Right renal cortex interstitium (tissue), 3 donors: ENCODE measurements around the gene GAB2. TPM values are rescaled to one million over a fixed set of nuclear protein-coding genes. Genes with fewer than 3 reads are reported as not detected.

Experiments
- DNase-seq, 3 donors: peaks; one replicate each; pipeline ENCODE4 v3.0.0-alpha.2; 2013; ENCODE audit warnings: low read depth in 3 of 3, low spot score in 2 of 3
- polyA plus RNA-seq, 3 donors: library from polyadenylated mRNA; unstranded; fragments of 120-200 nt; gene quantifications; one replicate each; pipeline ENCODE4 v1.2.1, GENCODE V29; 2013; ENCODE audit not compliant: insufficient read length in 3 of 3

The GAB2 gene
- polyA plus RNA-seq, 3 donors = 16.8 to 20.7 (median 17.0) TPM

DNA sequence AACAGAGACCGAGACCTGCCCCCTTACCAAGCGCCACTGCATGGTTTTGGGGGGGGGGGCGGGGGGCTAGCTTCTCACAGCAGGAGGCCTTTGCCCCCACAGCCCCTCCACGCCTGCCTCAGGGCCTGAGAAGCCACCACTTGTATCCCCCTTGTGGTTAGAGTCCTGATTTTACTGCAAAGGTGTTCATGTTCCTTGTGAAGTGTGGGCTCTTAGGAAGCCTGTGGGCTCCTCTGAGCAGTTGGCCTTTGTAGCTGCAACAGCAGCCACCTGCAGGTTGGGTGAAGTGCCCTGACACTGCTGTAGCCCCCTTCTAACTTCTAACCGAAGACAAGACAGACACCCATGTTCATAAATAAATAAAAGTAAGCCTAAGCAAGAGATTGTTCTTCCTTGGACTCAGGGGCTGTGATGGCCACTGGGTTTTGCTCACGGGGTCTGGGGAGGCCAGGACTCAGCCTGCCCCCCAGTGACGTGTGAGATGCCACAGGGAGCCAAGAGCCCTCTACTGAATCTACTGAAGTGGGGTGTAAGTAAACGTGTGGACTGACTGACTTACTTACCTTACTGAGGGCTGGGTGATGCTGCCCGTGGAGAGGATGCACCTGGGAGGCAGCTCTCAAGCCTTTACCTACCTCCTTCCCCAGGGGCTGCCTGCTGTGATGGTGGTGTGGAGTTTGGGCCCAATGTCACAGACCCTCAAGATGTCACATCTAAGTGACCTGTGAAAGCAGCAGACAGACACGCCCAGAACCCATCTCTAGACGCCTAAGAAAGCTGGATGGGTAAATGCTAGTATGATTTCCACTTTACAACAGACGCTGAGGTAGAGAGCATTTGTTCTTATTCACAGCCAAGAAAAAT, 203.1 kb downstream of the GAB2 start:
- no peak for DNase-seq

DNA sequence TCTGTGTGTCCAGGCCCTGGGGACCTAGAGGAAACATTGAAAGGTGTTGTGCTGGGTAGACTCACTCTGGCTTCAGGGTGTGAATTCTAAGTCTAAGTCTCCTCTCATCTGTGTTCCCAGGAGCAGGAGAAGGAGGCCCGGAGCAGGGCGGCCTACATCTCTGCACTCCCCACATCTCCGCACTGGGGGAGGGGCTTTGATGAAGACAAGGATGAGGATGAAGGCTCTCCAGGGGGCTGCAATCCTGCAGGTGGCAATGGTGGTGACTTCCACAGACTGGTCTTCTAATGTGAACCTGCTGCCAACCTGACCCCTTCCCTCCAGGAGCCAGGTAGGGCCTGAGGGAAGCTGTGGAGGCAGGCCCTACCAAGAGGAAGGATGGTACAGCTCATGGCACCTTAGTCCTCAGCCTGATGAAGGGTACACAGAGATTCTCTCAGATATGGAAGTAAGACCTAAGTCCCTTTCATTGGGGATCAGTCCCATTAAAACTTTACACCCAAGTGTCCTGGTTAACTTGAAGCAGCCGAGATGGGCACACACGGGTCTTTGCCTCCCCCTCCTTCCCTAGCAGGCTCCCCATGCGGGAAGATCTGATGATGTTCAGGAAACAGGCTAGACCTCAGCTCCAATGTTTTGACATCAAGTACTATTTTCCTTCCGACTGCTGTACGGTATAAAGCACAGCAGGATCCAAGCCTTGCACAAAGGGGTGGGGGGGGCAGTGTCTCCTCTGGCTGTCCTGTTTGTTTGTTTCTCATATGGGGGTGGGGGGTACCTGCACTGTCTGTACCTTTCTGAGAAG, 203.9 kb downstream of the GAB2 start:
- no peak for DNase-seq

DNA sequence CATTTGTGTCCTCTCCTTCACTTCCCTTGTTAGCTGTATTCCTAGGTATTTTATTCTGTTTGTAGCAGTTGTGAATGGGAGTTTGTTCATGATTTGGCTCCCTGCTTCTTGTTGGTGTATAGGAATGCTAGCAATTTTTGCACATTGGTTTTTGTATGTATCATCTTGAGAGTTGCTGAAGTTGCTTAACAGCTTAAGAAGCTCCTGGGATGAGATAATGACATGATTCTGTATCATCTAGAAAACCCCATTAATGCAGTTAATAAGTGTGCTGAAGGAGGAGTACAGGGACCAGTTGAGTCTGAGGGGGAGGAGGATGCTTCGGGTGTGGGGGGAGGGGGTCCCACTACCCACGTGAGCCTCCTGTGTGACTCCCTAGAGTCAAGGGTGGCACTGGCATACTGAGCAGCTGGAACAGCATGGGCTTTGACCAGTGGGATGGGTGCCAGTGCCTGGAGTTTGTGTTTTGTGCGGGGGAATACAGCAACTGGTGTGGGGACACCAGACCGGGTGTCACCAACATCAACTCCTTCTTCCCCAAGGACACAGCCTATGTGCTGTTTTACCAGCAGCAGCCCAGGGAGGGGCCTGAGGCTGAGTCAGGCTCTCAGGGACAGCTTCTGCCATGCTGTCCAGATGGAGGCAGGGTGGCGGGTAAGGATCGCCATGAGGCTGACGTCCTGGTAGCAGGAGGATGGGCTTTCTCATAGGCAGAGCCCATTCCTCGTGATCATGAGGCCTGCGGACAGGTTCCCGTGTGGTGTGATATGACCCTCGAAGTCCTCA, 204.8 kb downstream of the GAB2 start:
- no peak for DNase-seq

DNA sequence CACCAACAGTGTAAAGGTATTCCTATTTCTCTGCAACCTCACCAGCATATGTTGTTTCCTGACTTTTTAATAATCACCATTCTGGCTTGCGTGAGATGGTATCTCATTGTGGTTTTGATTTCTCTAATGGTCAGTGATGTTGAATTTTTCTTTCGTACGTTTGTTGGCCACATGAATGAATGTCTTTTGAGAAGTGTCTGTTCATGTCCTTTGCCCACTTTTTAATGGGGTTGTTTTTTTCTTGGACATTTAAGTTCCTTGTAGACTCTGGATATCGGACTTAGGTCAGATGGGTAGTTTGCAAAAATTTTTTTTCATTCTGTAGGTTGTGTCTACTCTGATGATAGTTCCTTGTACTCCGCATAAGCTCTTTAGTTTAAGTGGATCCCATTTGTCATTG, 206.1 kb downstream of the GAB2 start:
- DNase-seq = no peak

DNA sequence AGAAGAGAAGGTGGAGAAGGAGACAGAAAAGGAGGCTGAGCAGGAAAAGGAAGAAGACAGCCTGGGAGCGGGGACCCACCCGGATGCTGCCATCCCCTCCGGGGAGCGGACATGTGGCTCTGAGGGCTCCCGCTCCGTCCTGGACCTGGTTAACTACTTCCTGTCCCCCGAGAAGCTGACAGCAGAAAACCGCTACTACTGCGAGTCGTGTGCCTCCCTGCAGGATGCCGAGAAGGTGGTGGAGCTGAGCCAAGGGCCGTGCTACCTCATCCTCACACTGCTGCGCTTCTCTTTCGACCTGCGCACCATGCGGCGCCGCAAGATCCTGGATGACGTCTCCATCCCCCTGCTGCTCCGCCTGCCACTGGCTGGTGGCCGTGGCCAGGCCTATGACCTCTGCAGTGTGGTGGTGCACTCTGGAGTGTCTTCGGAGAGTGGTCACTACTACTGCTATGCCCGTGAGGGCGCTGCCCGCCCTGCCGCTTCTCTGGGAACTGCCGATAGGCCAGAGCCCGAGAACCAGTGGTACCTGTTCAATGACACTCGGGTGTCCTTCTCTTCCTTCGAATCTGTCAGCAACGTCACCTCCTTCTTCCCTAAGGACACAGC, 207.5 kb downstream of the GAB2 start:
- no peak for DNase-seq

DNA sequence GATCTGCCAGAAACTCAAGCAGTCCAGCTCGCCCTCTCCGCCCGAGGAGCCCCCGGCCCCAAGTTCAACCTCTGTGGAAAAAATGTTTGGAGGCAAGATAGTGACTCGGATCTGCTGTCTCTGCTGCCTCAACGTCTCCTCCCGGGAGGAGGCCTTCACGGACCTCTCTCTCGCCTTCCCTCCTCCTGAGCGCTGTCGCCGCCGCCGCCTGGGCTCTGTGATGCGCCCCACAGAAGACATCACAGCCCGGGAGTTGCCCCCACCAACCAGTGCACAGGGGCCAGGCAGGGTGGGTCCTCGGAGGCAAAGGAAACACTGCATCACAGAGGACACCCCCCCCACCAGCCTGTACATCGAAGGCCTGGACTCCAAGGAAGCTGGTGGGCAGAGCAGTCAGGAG, 208.1 kb downstream of the GAB2 start:
- DNase-seq = no peak

DNA sequence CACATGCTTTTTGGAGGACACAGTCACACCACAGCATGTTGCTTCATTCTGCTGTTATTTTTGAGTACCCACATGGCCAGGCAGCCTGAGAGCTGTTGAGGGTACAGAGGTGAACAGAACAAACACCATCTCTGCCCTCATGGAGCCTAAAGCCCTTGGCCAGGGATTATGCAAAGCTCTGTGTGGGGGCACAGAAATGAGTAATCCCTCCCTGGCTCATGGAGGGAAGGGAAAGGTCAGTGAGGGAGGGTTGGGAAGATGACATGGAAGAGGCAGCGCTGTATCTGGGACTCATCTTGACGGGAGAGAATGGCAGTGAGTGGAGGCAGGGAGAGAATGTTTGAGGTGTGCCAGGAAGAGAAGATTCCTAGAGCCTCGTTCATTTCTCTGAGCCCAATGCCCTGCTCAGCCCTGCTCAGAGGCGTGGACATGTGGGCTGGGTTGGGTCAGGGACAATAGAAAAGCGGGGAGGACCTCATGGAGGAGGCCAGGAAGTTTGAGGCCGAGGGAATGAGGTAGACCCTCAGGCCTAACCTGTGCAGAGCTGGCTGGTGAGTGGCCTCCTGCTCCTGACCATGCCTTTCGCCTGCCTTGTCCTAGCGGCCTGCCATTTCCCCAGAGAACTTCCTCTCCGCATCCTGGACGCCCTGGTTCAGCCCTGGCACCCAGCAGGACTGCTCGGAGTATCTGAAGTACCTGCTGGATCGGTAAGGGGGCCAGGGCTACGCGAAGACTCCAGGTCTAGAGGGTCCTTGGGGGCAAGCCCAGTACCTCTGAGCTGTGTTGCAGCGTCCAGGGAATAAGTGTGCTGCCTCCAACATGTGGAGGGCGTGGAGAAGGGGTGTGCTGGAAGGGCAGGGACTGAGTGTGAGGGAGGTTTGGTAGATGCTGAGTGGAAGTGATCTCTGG, 209.1 kb downstream of the GAB2 start:
- DNase-seq = no peak

DNA sequence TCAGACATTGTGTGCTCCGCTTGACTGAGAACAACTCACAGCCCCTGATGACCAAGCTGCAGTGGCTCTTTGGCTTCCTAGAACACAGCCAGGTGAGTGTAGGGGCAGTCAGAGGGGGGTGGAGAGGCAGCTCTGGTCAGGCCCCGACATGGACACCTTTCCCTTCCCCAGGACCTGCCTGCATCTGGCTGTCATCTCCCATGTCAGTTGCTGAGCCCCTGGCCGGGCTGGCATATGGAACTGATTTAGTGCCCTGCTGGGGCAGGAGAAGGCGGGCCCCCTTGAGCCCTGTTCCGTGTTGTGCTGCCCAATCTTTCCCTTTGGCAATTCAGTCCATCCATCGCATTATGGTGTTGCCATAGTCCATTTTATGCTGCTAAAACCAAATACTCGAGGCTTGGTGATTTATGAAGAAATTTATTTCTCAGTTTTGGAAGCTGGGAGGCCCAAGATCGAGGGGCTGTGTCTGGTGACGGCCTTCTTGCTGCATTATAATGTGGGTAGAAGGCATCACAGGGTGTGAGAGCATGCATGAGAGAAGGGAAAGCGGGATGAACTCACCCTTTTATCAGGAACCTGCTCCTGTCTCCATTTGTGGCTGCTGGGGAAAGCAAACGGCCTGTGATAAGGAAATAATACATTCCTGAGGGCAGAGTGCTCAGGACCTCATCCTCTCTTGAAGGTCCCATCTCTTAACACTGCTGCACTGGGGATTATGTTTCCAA, 209.9 kb downstream of the GAB2 start:
- DNase-seq = no peak

DNA sequence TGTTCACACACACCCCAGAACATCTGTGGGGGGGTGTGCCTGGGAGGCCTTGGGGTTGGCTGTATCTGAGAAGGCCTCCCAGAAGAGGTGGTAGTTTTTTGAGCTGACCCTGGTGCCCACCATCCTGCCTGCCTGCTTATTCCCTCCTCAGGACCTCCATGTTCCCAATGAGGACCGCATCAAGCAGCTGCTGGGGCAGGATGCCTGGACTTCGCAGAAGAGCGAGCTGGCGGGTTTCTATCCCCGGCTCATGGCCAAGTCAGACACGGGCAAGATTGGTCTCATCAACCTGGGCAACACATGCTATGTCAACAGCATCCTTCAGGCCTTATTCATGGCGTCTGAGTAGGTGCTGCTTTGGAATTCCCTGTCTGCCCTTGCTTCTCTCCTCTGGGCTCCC, 211.9 kb downstream of the GAB2 start:
- DNase-seq = no peak

DNA sequence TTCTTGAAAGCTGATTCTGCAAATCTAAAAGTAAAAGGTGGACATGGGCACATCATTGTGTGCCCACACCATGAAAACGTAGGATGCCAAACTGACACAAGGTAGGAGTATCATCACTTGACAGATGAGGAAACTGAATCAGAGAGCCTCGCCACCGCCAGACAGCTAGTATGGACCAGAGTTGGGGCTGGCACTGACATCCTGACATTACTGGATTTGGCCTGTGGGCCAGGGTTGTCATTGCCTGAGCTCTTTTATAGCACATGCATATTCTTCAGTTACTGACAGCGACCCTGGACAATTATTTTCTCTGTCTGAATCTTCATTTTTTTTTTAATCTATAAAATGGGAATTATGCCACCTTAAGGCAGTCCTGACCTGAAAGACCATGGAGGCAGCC, 212.4 kb downstream of the GAB2 start:
- DNase-seq = no peak

DNA sequence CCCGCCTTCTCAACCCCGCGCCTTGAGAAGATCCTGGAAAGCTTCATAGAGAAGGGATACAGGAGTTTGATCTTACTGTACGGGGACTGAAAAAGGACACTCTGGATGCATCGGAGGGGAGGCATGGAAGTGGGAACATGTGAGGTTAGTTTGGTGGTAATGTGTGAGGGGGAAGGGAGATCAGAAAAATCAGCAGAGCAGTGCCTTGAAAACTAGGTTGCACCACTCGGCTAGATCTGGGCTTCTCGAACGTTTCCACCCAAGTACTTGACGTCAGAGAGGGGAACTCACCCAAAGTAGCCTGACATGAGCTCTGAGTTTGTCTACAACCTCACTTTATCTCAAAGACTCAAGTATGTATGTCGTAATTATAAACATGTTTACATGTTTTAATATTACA, 214.4 kb downstream of the GAB2 start:
- no peak for DNase-seq

DNA sequence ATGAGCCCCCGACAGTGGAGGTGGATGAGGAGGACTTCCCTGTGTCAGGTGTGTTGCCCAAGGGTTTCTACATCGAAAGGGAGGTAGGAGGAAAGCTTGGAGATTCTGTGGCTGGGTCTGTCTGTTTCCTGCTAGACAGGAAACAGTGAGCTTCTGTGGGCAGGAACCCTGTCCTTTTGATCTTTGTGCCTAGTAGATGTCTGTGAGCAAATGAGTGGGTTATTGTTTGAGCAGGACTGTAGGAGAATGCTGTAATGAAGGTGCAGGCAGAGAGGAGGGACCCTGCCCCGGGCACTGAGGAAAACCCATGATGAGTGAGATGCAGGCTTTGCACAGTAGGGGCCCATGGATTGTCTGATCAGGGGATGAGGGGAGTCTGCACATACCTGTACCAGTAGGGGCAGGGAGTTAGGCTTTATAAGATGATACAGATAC, 214.9 kb downstream of the GAB2 start:
- no peak for DNase-seq

DNA sequence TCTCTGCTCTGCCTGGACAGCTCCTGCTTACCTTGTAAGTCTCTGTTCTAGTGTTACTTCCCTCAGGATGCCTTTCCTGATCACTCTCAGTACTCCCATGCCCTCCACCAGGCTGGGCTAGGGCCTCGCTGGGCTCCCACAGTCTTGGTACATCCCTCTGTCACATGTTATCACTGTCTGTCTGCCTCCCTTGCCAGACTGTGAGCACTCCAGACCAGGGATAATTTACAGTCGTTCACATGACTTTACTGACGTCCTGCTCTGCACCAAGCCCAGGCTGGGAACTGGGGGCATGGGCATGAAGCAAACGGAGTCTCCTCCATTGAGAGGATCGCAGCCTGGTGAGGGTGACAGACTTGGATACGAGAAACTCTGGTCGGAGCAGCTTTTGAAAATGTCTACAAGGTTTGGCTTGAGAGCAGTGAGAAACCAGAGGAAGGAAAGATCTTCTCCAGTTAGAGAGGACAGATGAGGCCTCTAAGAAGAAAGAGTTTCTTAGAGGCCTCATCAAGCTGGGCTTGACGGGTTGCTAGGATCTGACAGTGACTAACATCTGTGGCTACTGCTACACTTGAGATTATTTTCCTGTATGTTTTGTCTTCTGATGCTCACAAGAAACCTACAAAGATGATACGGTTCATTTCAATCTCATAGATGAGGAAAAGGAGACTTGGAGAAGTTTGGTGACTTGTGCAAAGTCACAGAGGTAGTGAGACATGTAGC, 216.4 kb downstream of the GAB2 start:
- DNase-seq = no peak

DNA sequence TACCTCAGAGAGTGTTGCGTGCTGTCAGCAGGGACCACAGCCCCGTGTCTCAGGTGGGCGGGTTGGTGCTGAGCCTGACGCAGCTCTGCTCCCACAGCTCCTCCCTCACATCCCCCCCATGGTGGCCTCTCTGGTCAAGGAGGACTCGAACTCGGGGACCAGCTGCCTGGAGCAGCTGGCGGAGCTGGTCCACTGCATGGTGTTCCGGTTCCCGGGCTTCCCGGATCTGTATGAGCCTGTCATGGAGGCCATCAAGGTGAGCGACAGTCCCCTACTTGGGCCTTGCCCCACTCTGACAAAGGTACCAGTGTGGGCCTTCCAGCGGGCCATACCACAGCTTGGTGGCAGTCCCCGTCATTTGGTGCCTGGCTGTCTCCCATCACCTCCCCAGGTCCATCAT, 217.1 kb downstream of the GAB2 start:
- DNase-seq = no peak

DNA sequence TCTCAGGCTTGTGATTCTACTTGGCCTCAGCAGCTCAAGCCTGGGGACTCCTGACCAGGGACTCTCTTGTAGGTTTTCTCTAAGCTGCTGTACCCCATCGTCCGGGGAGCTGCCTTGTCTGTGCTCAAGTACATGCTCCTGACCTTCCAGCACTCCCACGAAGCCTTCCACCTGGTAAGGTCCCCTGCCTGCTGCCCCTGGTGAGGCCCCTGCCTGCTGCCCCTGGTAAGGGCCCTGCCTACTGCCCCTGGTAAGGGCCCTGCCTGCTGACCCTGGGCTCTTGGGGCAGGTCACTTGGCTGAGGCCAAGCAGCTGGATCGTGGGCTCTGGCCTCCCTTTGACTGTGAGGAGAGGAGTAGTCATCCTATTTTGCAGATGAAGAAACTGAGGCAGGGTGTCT, 217.6 kb downstream of the GAB2 start:
- DNase-seq = no peak

DNA sequence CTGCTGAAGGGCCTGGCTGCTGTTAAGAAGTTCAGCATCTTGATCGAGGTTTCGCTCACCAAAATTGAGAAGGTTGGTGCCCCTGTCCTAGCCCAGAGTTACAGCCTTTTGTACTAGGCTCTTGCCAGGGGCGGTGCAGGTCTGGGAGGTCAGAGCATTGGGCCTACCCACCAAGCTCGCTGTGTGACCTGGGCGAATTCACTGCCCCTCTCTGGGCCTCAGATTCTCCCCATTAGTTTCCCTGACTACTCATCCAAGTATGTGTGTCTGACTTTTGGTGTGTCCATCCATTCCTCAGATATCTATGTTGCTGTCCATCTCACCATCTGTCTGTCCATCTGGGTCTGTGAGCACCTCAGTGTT, 218.0 kb downstream of the GAB2 start:
- DNase-seq = no peak

DNA sequence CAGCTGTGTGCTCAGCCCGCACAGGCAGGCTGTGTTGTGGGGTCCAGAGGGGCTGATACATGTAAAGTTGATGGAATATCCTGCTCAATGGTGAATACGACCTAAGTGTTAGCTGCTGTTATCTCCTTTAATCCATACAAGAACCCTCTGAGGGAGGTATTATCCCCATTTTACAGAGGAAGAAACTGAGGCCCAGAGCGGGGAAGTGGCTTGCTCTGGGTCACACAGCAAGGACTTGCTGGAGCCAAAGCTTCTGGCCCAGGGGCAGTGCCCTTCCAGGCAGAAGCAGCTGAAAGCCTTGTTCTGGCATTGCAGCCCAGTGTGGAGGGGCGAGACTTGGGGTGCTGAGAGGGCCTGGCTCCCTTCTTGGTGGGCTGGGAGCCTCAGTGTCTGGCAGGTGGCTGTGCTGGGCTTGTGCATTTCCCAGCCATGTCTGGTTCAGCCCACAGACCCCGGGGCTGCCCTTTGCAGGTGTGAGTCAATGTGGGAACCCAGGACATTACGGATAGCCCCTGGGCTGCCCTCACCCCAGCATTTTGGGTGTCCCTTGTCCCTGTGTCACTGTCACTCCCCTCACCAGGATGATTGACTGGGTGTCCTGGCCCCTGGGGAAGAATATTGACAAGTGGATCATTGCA, 218.5 kb downstream of the GAB2 start:
- no peak for DNase-seq

DNA sequence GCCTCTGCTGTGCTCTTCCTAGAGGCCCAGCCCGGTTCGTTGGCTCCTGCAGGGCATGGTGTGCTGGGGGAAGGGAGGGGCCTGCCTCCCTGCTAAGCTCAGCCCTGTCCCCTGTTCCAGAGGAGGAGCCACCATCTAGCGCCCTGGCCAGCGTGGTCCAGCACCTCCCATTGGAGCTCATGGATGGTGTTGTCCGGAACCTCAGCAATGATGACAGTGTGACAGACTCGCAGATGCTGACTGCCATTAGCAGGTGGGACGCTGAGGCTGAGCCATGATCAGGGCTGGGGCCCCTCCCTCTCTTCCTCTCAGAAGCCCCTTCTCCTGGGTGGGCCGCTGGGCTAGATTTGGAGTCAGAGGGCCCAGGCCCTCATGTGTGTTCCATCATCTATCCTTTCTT, 219.8 kb downstream of the GAB2 start:
- DNase-seq = no peak
